CD14-positive monocyte (primary cell): ENCODE measurements around the gene CAMK1D. TPM values are rescaled to one million over a fixed set of nuclear protein-coding genes. Genes with fewer than 3 reads are reported as not detected.

Experiments used
- DNase-seq, 3 donors: peaks; one replicate each; pipeline ENCODE4 v3.0.0-alpha.2; 2011 to 2022
- H2AFZ ChIP-seq: 2 replicates; pipeline ENCODE4 v1.6.0; 2012; ENCODE audit warnings: mild to moderate bottlenecking, low read depth, low read length, inconsistent platforms; ENCODE audit not compliant: insufficient read depth, poor library complexity, severe bottlenecking
- H3K27ac ChIP-seq, 2 donors: 1 replicate in 1 of 2; 2 replicates in 1 of 2; pipeline ENCODE4 v1.5.1; 2012 to 2013; ENCODE audit warnings: low read length in 2 of 2, control low read depth in 1 of 2, inconsistent platforms in 1 of 2, low read depth in 1 of 2, mild to moderate bottlenecking in 1 of 2
- H3K27me3 ChIP-seq, 2 donors: one replicate each; pipeline versions ENCODE4 v1.6.0 to v1.6.1; 2011 to 2013; ENCODE audit warnings: low read length in 2 of 2; ENCODE audit not compliant: control insufficient read depth in 2 of 2, insufficient read depth in 2 of 2
- H3K36me3 ChIP-seq, 2 donors: replicated peaks in 1 of 2; 1 replicate in 1 of 2; 2 replicates in 1 of 2; pipeline versions ENCODE4 v1.5.1 to v1.6.1; 2012 to 2013; ENCODE audit warnings: low read length in 2 of 2, control low read depth in 1 of 2, inconsistent platforms in 1 of 2, mild to moderate bottlenecking in 1 of 2; ENCODE audit not compliant: insufficient read depth in 2 of 2, control insufficient read depth in 1 of 2
- H3K4me1 ChIP-seq, 2 donors: 1 replicate in 1 of 2; 2 replicates in 1 of 2; pipeline versions ENCODE4 v1.5.1 to v1.6.1; 2012 to 2013; ENCODE audit warnings: low read length in 2 of 2, control low read depth in 1 of 2, inconsistent platforms in 1 of 2, mild to moderate bottlenecking in 1 of 2, moderate library complexity in 1 of 2; ENCODE audit not compliant: insufficient read depth in 2 of 2, control insufficient read depth in 1 of 2
- H3K4me2 ChIP-seq: replicated peaks from 2 replicates; pipeline ENCODE3; 2012; ENCODE audit warnings: low read length, moderate library complexity, mild to moderate bottlenecking; ENCODE audit not compliant: poor library complexity, severe bottlenecking; ENCODE audit errors: extremely low read depth
- H3K4me3 ChIP-seq, 3 experiments: fragments of 200-600 bp in 1 of 3; sonication (generic) in 1 of 3; replicated peaks in 1 of 3; 1 replicate in 2 of 3; 2 replicates in 1 of 3; pipeline ENCODE4 v1.5.1; 2011 to 2013; ENCODE audit warnings: low read length in 3 of 3, mild to moderate bottlenecking in 3 of 3, control low read depth in 2 of 3, low read depth in 2 of 3, inconsistent platforms in 1 of 3, moderate library complexity in 1 of 3
- H3K79me2 ChIP-seq: 2 replicates; pipeline ENCODE4 v1.6.0; 2012; ENCODE audit warnings: mild to moderate bottlenecking, control low read depth, inconsistent platforms, low read length, moderate library complexity; ENCODE audit not compliant: insufficient read depth
- H3K9ac ChIP-seq: 2 replicates; pipeline ENCODE4 v1.6.0; 2017; ENCODE audit warnings: low read length, mild to moderate bottlenecking; ENCODE audit not compliant: insufficient read depth, poor library complexity, severe bottlenecking
- H3K9me3 ChIP-seq, 2 donors: replicated peaks in 1 of 2; 1 replicate in 1 of 2; 2 replicates in 1 of 2; pipeline versions ENCODE4 v1.5.1 to v1.6.1; 2012 to 2013; ENCODE audit warnings: low read length in 2 of 2, control low read depth in 1 of 2; ENCODE audit not compliant: control insufficient read depth in 1 of 2, insufficient read depth in 1 of 2
- H4K20me1 ChIP-seq: 2 replicates; pipeline ENCODE4 v1.6.0; 2012; ENCODE audit warnings: mild to moderate bottlenecking, low read length, control low read depth, moderate library complexity; ENCODE audit not compliant: insufficient read depth
- H3K27ac Mint-ChIP-seq, 7 donors: one replicate each; pipeline ENCODE4 v1.8.0; 2020; ENCODE audit warnings: mild to moderate bottlenecking in 7 of 7, mixed read lengths in 7 of 7, moderate library complexity in 6 of 7, inconsistent platforms in 2 of 7
- H3K27me3 Mint-ChIP-seq, 3 donors: one replicate each; pipeline ENCODE4 v1.8.0; 2021 to 2022; ENCODE audit warnings: low read depth in 3 of 3, mild to moderate bottlenecking in 3 of 3, mixed read lengths in 3 of 3, moderate library complexity in 3 of 3, inconsistent platforms in 1 of 3
- H3K36me3 Mint-ChIP-seq, 2 donors: one replicate each; pipeline ENCODE4 v1.8.0; 2020; ENCODE audit warnings: mixed read lengths in 2 of 2, inconsistent platforms in 1 of 2, mild to moderate bottlenecking in 1 of 2
- H3K4me1 Mint-ChIP-seq: one replicate; pipeline ENCODE4 v1.8.0; 2020; ENCODE audit warnings: mild to moderate bottlenecking, mixed read lengths
- H3K4me3 Mint-ChIP-seq, 2 donors: one replicate each; pipeline ENCODE4 v1.8.0; 2020; ENCODE audit warnings: mild to moderate bottlenecking in 2 of 2, mixed read lengths in 2 of 2, moderate library complexity in 1 of 2
- H3K9me3 Mint-ChIP-seq, 7 donors: one replicate each; pipeline ENCODE4 v1.8.0; 2020 to 2022; ENCODE audit warnings: mixed read lengths in 7 of 7, mild to moderate bottlenecking in 6 of 7, moderate library complexity in 6 of 7, inconsistent platforms in 2 of 7
- WGBS: methylation state at CpG from one replicate; pipeline ENCODE4 v1.1.5; 2013; ENCODE audit warnings: missing lambda C conversion rate; ENCODE audit not compliant: insufficient coverage; 5-methylcytosine and 5-hydroxymethylcytosine counted together
- intact Hi-C, 2 donors: fragments of 100-400 bp; cut with micrococcal nuclease; formaldehyde crosslinking; loops; one replicate each; pipeline versions ENCODE4 v1.15.0 to v1.15.1; 2023
- polyA plus RNA-seq, 3 donors: library from polyadenylated mRNA; depleted of rRNA in 1 of 3; unstranded in 2 of 3; stranded (reverse) in 1 of 3; fragments of 300-500 nt in 2 of 3; fragments of >200 nt in 1 of 3; fragmentation: Illumina TruSeq in 2 of 3; gene quantifications; 1 replicate in 2 of 3; 2 replicates in 1 of 3; pipeline ENCODE4 v1.2.3, GENCODE V29; 2012 to 2021
- TF ChIP-seq, protein P1 (sequence below): fragments of 200-600 bp; IDR thresholded peaks from one replicate; pipeline ENCODE4 v1.8.0; 2022; ENCODE audit warnings: antibody characterized with exemption, mild to moderate bottlenecking

CAMK1D gene
- polyA plus RNA-seq, 3 donors, result 6.7 to 11.8 (median 7.1) TPM

DNA sequence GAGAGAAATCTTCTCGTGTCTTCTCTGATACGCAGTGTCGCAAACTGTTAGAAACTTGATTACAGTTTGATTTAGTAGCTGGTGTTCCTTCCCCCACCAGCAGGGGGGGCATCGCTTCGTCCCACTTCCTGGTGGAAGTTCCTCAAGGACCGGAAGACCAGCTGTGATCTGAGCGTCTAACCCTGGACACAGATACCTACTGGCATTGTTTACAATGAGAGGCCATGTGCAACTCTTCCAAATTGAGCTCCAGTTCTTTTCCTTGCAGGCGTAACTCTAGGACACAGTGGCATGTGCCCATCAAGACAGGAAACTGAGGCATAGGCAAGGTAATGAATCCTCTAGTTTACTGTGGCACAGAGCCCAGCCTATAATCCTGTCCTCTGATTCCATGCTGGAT lies 433.2 kb downstream of the CAMK1D start:
- peaks cover 0 to 6% (median 0%) of the 10 kb centered on the region in 3 donors for H3K27me3 Mint-ChIP-seq
- Histone ChIP-seq H3K27ac (no peak overlapping the region), H3K79me2 (no peaks in the 10 kb centered on the region), H3K27me3 (no peaks in the 10 kb centered on the region), H2AFZ (no peak overlapping the region), H3K36me3 (no peaks in the 10 kb centered on the region), H3K9me3 (no peaks in the 10 kb centered on the region), H3K4me3 (no peak overlapping the region), H4K20me1 (no peaks in the 10 kb centered on the region), H3K4me1 (no peaks in the 10 kb centered on the region), H3K4me2 (no peak overlapping the region), H3K9ac (no peak overlapping the region)
- peaks cover 0 to 4% (median 1%) of the 10 kb centered on the region in 7 donors for H3K9me3 Mint-ChIP-seq
- DNase-seq, result no peak
- H3K36me3 Mint-ChIP-seq, result peaks cover 0 to 1% of the 10 kb centered on the region in 2 donors
- H3K4me3 Mint-ChIP-seq, result no peak overlapping the region
- no peak overlapping the region for H3K27ac Mint-ChIP-seq
- peaks cover 3% of the 10 kb centered on the region for H3K4me1 Mint-ChIP-seq
- TF ChIP-seq, protein P1, sequence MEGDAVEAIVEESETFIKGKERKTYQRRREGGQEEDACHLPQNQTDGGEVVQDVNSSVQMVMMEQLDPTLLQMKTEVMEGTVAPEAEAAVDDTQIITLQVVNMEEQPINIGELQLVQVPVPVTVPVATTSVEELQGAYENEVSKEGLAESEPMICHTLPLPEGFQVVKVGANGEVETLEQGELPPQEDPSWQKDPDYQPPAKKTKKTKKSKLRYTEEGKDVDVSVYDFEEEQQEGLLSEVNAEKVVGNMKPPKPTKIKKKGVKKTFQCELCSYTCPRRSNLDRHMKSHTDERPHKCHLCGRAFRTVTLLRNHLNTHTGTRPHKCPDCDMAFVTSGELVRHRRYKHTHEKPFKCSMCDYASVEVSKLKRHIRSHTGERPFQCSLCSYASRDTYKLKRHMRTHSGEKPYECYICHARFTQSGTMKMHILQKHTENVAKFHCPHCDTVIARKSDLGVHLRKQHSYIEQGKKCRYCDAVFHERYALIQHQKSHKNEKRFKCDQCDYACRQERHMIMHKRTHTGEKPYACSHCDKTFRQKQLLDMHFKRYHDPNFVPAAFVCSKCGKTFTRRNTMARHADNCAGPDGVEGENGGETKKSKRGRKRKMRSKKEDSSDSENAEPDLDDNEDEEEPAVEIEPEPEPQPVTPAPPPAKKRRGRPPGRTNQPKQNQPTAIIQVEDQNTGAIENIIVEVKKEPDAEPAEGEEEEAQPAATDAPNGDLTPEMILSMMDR, result peak; percentile 60
- 35% methylated on average over 6 of the region's 8 CpGs for WGBS
- intact Hi-C loops, result no loop called here

DNA sequence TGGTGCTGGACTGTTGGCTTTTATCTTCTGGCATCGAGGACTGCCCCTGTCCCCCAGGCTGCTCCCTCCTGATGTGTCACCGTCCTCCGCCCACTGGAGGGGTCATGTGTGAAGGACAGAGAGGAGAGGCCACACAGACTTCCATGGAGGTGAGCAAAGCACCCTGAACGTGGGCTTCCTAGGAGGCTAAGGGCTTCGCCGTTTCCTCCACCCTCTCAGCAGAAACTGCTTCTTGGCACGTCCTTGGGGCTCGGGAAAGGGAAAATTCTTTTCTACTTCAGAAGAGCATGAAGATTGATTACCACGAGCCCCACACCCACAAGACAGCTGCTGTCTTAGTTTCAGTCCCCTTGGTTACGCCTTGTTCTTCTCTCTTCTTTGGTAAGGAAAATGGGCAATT lies 433.9 kb downstream of the CAMK1D start:
- Histone ChIP-seq H3K9me3 (peaks cover 0 to under 1% of the 10 kb centered on the region in 2 donors), H3K36me3 (no peaks in the 10 kb centered on the region), H3K27me3 (no peaks in the 10 kb centered on the region), H3K4me2 (no peak overlapping the region), H3K4me1 (no peaks in the 10 kb centered on the region), H3K4me3 (no peak overlapping the region), H4K20me1 (no peaks in the 10 kb centered on the region), H3K79me2 (no peaks in the 10 kb centered on the region), H2AFZ (no peak overlapping the region), H3K9ac (no peak overlapping the region), H3K27ac (no peak overlapping the region)
- Mint-ChIP-seq H3K27ac (peak overlapping the region in 1 of 7 donors; percentile 25), H3K36me3 (peaks cover 0 to 1% of the 10 kb centered on the region in 2 donors), H3K27me3 (peaks cover 0 to 6% (median 0%) of the 10 kb centered on the region in 3 donors), H3K4me1 (peaks cover 3% of the 10 kb centered on the region), H3K9me3 (peaks cover 0 to 4% (median 1%) of the 10 kb centered on the region in 7 donors), H3K4me3 (no peak overlapping the region)
- TF ChIP-seq, protein P1, result no peak
- 80% methylated on average over 2 of the region's 10 CpGs for WGBS
- no peak for DNase-seq
- intact Hi-C loops, result no loop called here
